Thymus (tissue), 11 donors: ENCODE data around the gene SFT2D2. TPM values are rescaled to one million over a fixed set of nuclear protein-coding genes. Genes with fewer than 3 reads are reported as not detected.
"Not testable (repeated sequence)": the region's sequence is repeated elsewhere in the genome, so short reads cannot be mapped to it uniquely, and the experiment has no call there.

Source experiments
- DNase-seq, 9 donors: peaks; one replicate each; pipeline ENCODE4 v3.0.0-alpha.2; 2013; ENCODE audit warnings: low spot score in 9 of 9, low read depth in 6 of 9, missing footprints in 1 of 9
- H3K27ac ChIP-seq, 2 donors: one replicate each; pipeline ENCODE4 v1.5.1; 2013; ENCODE audit warnings: control low read depth in 1 of 2, low read depth in 1 of 2, low read length in 1 of 2, mild to moderate bottlenecking in 1 of 2, moderate library complexity in 1 of 2
- H3K27me3 ChIP-seq, 2 donors: one replicate each; pipeline ENCODE4 v1.5.1; 2013; ENCODE audit warnings: low read length in 1 of 2; ENCODE audit not compliant: control insufficient read depth in 2 of 2, insufficient read depth in 1 of 2
- H3K36me3 ChIP-seq, 2 donors: one replicate each; pipeline ENCODE4 v1.5.1; 2013; ENCODE audit warnings: low read length in 1 of 2, mild to moderate bottlenecking in 1 of 2, moderate library complexity in 1 of 2; ENCODE audit not compliant: control insufficient read depth in 2 of 2, insufficient read depth in 2 of 2
- H3K4me1 ChIP-seq, 2 donors: one replicate each; pipeline ENCODE4 v1.5.1; 2013; ENCODE audit warnings: low read length in 2 of 2; ENCODE audit not compliant: control insufficient read depth in 2 of 2, insufficient read depth in 2 of 2
- H3K4me3 ChIP-seq, 2 donors: one replicate each; pipeline ENCODE4 v1.5.1; 2013; ENCODE audit warnings: low read length in 2 of 2, control low read depth in 1 of 2, mild to moderate bottlenecking in 1 of 2
- H3K9me3 ChIP-seq, 2 donors: one replicate each; pipeline ENCODE4 v1.5.1; 2013; ENCODE audit warnings: low read length in 1 of 2, mild to moderate bottlenecking in 1 of 2; ENCODE audit not compliant: control insufficient read depth in 2 of 2, insufficient read depth in 1 of 2
- WGBS: extraction: QIAGEN DNeasy Blood & Tissue Kit; methylation state at CpG from one replicate; pipeline ENCODE4 v1.1.7; 2013; 5-methylcytosine and 5-hydroxymethylcytosine counted together
- polyA plus RNA-seq: library from polyadenylated mRNA; stranded (reverse); fragments of 200-250 nt; gene quantifications from one replicate; pipeline ENCODE4 v1.2.3, GENCODE V29; 2013
- total RNA-seq: library from RNA; stranded (reverse); fragments of 120-200 nt; gene quantifications from one replicate; pipeline ENCODE4 v1.2.4, GENCODE V29; 2013
- donor health status: healthy.

SFT2D2 gene
- total and polyA plus RNA-seq, 2 donors: 11.0 to 12.6 TPM

DNA sequence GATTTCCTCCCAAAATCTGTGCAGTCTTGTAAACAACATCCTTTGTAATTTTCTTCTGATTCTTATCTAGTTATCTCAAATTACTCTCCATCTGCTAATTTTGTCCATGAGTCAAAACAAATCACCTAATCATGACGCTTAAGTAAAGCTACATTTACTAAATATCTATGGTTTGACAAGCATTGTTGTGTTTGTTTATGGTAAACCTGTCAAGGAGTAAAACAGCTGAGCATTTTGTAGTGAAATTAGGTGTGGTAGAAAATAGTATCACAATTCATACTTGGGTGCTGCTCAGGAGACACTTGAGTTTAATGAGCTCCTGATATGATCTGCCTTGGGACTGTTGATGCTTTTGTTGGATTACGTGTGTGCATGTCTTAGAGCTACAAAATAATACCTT, 35.4 kb upstream of the SFT2D2 start:
- Histone ChIP-seq H3K4me1 (no peaks in the 10 kb centered on the region), H3K36me3 (peaks cover 16 to 43% of the 10 kb centered on the region in 2 donors), H3K9me3 (no peaks in the 10 kb centered on the region), H3K27me3 (no peaks in the 10 kb centered on the region), H3K4me3 (no peak overlapping the region), H3K27ac (no peak overlapping the region)
- 93% methylated on average over 2 of the region's 2 CpGs for WGBS
- no peak for DNase-seq

DNA sequence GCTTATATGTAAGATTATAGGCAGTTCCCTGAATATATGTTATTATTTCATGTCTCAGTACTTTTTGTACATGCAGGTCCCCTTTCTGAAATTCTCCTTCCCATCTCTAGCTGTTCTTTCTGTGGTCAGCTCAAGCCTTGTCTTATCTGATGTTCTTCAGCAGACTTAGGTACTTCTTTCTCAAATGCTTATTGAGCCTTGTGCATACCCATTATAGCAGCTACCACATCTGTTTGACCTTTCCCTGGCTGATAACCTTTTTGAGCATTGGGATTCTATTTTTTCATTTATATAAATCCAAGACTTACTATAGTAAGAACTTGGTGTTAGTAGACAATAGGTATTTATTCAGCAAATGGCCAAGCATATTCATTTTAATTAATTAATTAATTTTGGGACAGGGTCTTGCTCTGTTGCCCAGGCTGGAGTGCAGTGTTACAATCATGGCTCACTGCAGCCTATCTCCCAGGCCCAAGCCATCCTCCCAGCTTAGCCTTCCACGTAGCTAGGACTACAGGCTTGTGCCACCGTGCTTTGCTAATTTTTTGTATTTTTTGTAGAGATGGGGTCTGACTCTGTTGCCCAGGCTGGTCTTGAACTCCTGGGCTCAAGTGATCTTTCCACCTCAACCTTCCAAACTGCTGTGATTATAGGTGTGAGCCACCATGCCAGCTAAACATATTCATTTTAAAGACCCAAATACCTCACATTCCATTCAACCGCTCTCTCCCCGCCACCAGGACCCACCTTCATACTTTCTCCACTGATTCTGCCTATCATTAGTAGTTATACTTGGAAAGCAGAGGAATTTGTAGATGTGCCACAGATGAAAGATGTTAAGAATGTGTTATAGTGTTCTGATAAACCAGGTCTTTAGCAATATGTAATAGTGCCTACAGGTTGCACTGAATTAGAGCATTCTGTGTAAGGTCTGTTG, 30.3 kb upstream of the SFT2D2 start:
- Histone ChIP-seq H3K4me3 (no peak overlapping the region), H3K9me3 (no peaks in the 10 kb centered on the region), H3K27me3 (no peaks in the 10 kb centered on the region), H3K36me3 (peaks cover 19 to 46% of the 10 kb centered on the region in 2 donors), H3K27ac (no peak overlapping the region), H3K4me1 (no peaks in the 10 kb centered on the region)
- WGBS: 100% methylated on average over 4 of the region's 4 CpGs
- no peak for DNase-seq

DNA sequence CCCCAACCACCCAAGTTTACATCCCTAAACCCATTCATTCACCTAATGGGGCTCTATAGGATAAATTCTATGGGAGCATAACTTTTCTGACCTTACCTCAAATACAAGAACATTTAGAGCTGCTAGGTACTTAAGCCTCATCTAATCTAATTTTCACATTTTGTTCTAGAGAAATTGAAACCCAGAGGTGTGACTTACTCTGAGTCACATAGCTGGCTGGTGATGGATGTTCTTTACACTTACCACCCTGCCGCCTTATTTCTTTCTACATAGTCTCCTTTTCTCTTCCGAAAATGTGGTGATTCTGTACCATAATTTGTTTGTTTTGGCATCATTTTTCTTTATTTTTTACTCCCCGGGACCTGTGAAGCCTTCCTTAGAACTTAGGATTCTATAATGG, 26.7 kb upstream of the SFT2D2 start:
- Histone ChIP-seq H3K27me3 (no peaks in the 10 kb centered on the region), H3K36me3 (peaks cover 18 to 48% of the 10 kb centered on the region in 2 donors), H3K9me3 (no peaks in the 10 kb centered on the region), H3K27ac (no peak overlapping the region), H3K4me3 (no peak overlapping the region), H3K4me1 (no peaks in the 10 kb centered on the region)
- no peak for DNase-seq
- WGBS: 66% methylated on average over 3 of the region's 3 CpGs

DNA sequence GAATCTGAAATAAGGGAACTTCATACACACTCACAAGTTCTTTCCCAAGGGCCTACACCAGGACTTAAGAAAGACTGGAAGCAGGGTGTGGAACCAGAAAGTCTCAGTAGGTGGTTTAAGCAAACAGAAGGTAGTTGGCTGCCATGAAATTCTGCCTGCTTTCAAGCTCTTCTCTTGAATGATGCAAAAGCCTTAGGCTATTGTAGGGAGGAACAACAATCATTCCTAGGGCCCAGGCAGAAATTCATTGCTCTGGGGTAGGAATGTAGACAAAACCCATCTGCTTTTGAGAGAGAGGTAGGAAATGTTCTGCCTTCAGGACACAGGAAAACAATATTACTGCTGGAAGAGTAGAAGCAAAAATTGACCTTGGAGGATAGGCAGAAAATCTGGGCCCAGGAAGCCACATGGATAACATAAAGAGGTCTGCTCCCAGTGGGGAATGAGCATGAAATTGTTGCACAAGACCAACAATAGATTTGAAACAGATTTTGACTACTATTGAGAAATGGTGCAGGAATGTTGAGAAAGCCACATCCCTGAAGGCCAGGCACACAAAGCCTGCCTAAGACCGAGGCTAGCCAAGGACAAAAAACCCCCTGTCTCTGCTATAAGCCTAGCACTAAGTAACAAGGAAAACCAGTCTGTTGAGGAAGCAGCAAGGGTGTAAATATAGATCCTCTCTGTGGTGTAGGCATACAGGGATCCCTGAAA, 22.7 kb upstream of the SFT2D2 start:
- Histone ChIP-seq H3K27ac (no peak overlapping the region), H3K36me3 (peaks cover 6 to 36% of the 10 kb centered on the region in 2 donors), H3K27me3 (no peaks in the 10 kb centered on the region), H3K4me1 (no peaks in the 10 kb centered on the region), H3K4me3 (no peak overlapping the region), H3K9me3 (no peaks in the 10 kb centered on the region)
- no peak for DNase-seq
- WGBS: 95% methylated on average over 1 of the region's 1 CpG

DNA sequence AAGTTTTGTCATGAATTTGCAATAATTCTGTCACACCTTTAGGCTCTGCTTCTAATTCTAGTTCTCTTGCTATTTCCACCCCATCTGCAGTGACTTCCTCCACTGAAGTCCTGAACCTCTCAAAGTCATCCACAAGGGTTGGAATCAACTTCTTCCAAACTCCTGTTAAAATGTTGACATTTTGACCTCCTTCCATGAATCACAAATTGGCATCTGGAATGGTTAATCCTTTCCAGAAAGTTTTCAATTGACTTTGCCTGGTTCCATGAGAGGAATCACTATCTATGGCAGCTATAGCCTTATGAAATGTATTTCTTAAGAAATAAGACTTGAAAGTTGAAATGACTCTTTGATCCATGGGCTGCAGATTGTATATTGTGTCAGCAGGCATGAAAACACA, 19.7 kb upstream of the SFT2D2 start:
- Histone ChIP-seq H3K4me1 (no peaks in the 10 kb centered on the region), H3K27ac (no peak overlapping the region), H3K4me3 (no peak overlapping the region), H3K9me3 (no peaks in the 10 kb centered on the region), H3K27me3 (no peaks in the 10 kb centered on the region), H3K36me3 (peaks cover 3 to 16% of the 10 kb centered on the region in 2 donors)
- DNase-seq: no peak

DNA sequence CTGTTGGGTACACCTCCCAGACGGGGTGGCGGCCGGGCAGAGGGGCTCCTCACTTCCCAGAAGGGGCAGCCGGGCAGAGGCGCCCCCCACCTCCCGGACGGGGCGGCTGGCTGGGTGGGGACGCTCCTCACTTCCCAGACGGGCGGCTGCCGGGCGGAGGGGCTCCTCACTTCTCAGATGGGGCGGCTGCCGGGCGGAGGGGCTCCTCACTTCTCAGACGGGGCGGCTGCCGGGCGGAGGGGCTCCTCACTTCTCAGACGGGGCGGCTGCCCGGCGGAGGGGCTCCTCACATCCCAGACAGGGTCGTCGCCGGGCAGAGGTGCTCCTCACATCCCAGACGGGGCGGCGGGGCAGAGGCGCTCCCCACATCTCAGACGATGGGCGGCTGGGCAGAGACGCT, 18.1 kb upstream of the SFT2D2 start:
- not testable (repeated sequence) for DNase-seq, H3K36me3 ChIP-seq
- 86% methylated on average over 31 of the region's 34 CpGs for WGBS

DNA sequence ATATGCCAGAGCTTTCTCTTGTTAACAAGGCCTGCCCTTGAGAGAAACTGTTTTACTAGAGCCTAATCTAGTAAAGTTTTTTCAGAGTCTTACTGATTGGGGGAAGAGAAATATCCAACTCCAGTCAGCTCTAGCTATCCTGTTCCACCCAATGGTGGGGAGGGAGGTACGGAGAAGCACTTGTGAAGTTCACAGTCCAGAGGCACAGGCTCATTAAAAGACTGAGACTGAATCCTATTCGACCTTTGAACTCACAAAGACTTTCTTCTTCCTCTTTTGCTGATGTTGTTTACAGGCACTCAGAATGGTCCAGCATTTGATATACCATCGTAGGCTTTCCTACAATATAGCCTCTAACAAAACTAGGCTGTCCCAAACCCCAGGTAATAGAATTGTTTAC, 15.5 kb upstream of the SFT2D2 start:
- no peaks in the 10 kb centered on the region for H3K36me3 ChIP-seq

More for the DNA sequence above, 18.1 kb upstream of the SFT2D2 start:
- not testable (repeated sequence) for H3K9me3 ChIP-seq, H3K4me3 ChIP-seq, H3K27me3 ChIP-seq, H3K4me1 ChIP-seq, H3K27ac ChIP-seq

DNA sequence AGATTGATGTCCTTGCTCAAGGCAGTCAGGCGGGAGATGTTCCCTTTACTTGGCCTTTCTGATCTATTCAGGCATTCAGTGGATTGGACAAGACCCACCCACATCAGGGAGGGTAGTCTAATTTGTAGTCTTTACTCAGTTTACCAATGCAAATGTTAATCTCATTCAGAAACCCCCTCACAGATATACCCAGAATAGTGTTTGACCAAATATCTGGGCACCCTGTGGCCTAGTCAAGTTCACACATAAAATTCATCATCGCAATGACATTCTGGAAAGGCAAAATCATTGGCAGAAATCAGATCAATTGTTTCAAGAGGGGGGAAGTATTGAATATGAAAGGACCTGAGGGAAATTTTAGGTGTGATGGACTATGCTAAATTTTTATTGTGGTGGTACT, 12.5 kb upstream of the SFT2D2 start:
- H3K9me3 ChIP-seq: no peaks in the 10 kb centered on the region
- no peak overlapping the region for H3K27ac ChIP-seq
- H3K27me3 ChIP-seq: no peaks in the 10 kb centered on the region
- H3K4me3 ChIP-seq: no peak overlapping the region
- no peak for DNase-seq
- no peaks in the 10 kb centered on the region for H3K4me1 ChIP-seq
- no peaks in the 10 kb centered on the region for H3K36me3 ChIP-seq
- WGBS: 95% methylated on average over 2 of the region's 2 CpGs

More for the DNA sequence above, 15.5 kb upstream of the SFT2D2 start:
- H3K27me3 ChIP-seq: no peaks in the 10 kb centered on the region
- no peak for DNase-seq
- no peaks in the 10 kb centered on the region for H3K9me3 ChIP-seq
- no peak overlapping the region for H3K4me3 ChIP-seq
- no peaks in the 10 kb centered on the region for H3K4me1 ChIP-seq
- WGBS: over 99% methylated on average over 3 of the region's 3 CpGs
- H3K27ac ChIP-seq: no peak overlapping the region

DNA sequence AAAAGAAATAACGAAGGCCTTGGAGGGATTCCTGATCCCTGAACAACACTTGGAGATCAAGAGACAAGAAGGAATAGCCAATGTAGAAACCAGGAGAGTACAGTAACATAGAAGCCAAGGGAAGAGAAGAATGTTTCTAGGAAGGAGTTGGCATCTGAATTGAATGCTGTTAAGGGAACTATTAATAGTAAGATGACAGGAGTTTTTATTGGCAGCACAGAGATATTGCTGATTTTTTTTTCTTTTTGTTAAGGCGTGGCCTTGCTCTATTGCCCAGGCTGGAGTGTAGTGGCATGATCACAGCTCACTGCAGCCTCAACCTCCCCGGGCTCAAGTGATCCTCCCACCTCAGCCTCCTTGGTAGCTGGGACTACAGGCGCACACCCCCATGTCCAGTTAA, 9.6 kb upstream of the SFT2D2 start:
- H3K27ac ChIP-seq: no peak overlapping the region
- 99% methylated on average over 4 of the region's 4 CpGs for WGBS
- H3K9me3 ChIP-seq: no peaks in the 10 kb centered on the region
- no peak overlapping the region for H3K4me3 ChIP-seq
- H3K27me3 ChIP-seq: no peaks in the 10 kb centered on the region
- H3K36me3 ChIP-seq: no peaks in the 10 kb centered on the region
- H3K4me1 ChIP-seq: no peaks in the 10 kb centered on the region
- no peak for DNase-seq
